GM18870 (cell line): ENCODE measurements around the gene DOCK4.

Source experiments
- ATAC-seq: cut with Tn5 transposase; IDR thresholded peaks from one replicate; pipeline ENCODE4 v1.9.1; 2021; ENCODE audit warnings: moderate library complexity; ENCODE audit not compliant: unreplicated experiment

The DOCK4 gene

GRCh38 chr7:112215787-112216186 lies 9.6 kb upstream of the DOCK4 start:
- no peak for ATAC-seq

- ATAC-seq = no peak
These were observed 8.7 kb upstream of the DOCK4 start for GRCh38 chr7:112214883-112215282.

GRCh38 chr7:112214268-112214667 lies 8.1 kb upstream of the DOCK4 start:
- no peak for ATAC-seq

GRCh38 chr7:112213735-112214134 lies 7.5 kb upstream of the DOCK4 start:
- no peak for ATAC-seq

GRCh38 chr7:112212571-112212970 lies 6.4 kb upstream of the DOCK4 start:
- ATAC-seq = no peak

- ATAC-seq = no peak
These were observed 5.2 kb upstream of the DOCK4 start for GRCh38 chr7:112211348-112211907.

GRCh38 chr7:112207765-112208164 lies 1.6 kb upstream of the DOCK4 start:
- ATAC-seq = no peak

GRCh38 chr7:112206991-112207592 lies 893 bp upstream of the DOCK4 start:
- ATAC-seq = no peak

GRCh38 chr7:112205343-112206237 lies 609 bp downstream of the DOCK4 start:
- ATAC-seq = no peak

- ATAC-seq = no peak
These were observed 1.5 kb downstream of the DOCK4 start for GRCh38 chr7:112204499-112205342.

- ATAC-seq = no peak
These were observed 2.8 kb downstream of the DOCK4 start for GRCh38 chr7:112203365-112203739.

- ATAC-seq = no peak
These were observed 3.4 kb downstream of the DOCK4 start for GRCh38 chr7:112202816-112203215.

GRCh38 chr7:112201839-112202238 lies 4.4 kb downstream of the DOCK4 start:
- no peak for ATAC-seq

GRCh38 chr7:112201411-112201810 lies 4.8 kb downstream of the DOCK4 start:
- ATAC-seq = no peak

- no peak for ATAC-seq
These were observed 6.5 kb downstream of the DOCK4 start for GRCh38 chr7:112199672-112200071.

GRCh38 chr7:112199035-112199655 lies 7.1 kb downstream of the DOCK4 start:
- ATAC-seq = no peak

- ATAC-seq = no peak
These were observed 8.9 kb downstream of the DOCK4 start for GRCh38 chr7:112197322-112197721.

- ATAC-seq = no peak
These were observed 10.5 kb downstream of the DOCK4 start for GRCh38 chr7:112195717-112196116.

- no peak for ATAC-seq
These were observed 12.2 kb downstream of the DOCK4 start for GRCh38 chr7:112193915-112194502.
